G401.6 (cell line): ENCODE data around the gene FCN3.
A peak's percentile ranks its signal among the peaks of the same experiment; 100 is the strongest.

ENCODE experiments used
- FAIRE-seq: peaks from 2 replicates; lab custom pipeline; 2012; peaks lifted over from hg19 to GRCh38; lab: Jason Lieb, UNC

The FCN3 gene

GRCh38 chr1:27339213-27339612, 35.4 kb downstream of the FCN3 start:
- no peak for FAIRE-seq

GRCh38 chr1:27338751-27339150, 35.9 kb downstream of the FCN3 start:
- no peak for FAIRE-seq

- FAIRE-seq, result no peak
These were observed 37.9 kb downstream of the FCN3 start for GRCh38 chr1:27336756-27337155.

- no peak for FAIRE-seq
These were observed 38.9 kb downstream of the FCN3 start for GRCh38 chr1:27335506-27336422.

GRCh38 chr1:27333717-27334279, 40.8 kb downstream of the FCN3 start:
- no peak for FAIRE-seq

GRCh38 chr1:27332536-27333281, 41.9 kb downstream of the FCN3 start:
- FAIRE-seq, result peak; percentile 11

- no peak for FAIRE-seq
These were observed 42.7 kb downstream of the FCN3 start for GRCh38 chr1:27331922-27332321.

- no peak for FAIRE-seq
These were observed 43.2 kb downstream of the FCN3 start for GRCh38 chr1:27331426-27331825.

- FAIRE-seq, result no peak
These were observed 43.8 kb downstream of the FCN3 start for GRCh38 chr1:27330786-27331185.

GRCh38 chr1:27327964-27328363, 46.7 kb downstream of the FCN3 start:
- FAIRE-seq, result no peak

GRCh38 chr1:27325286-27325685, 49.3 kb downstream of the FCN3 start:
- FAIRE-seq, result no peak

GRCh38 chr1:27322569-27323240, 51.9 kb downstream of the FCN3 start:
- FAIRE-seq, result no peak

- peak; percentile 88 for FAIRE-seq
These were observed 52.6 kb downstream of the FCN3 start, which contains the start of gene TMEM222 for GRCh38 chr1:27321813-27322568. Gene TMEM222, plus strand, starts transcription at chr1:27322163. Its CDS starts 35 bp downstream, at chr1:27322198.
